Keratinocyte (primary cell): ENCODE measurements around the gene RGS1. TPM values are rescaled to one million over a fixed set of nuclear protein-coding genes. Genes with fewer than 3 reads are reported as not detected.

Experiments used
- DNase-seq: peaks from one replicate; pipeline ENCODE4 v3.0.0-alpha.2; 2011; ENCODE audit warnings: low read depth, missing footprints, low spot score
- FAIRE-seq: peaks from 2 replicates; lab custom pipeline; 2011; peaks lifted over from hg19 to GRCh38; lab: Jason Lieb, UNC
- H2AFZ ChIP-seq: 2 replicates; pipeline ENCODE4 v1.6.0; 2012; ENCODE audit warnings: low read length, control low read depth, inconsistent platforms; ENCODE audit not compliant: control insufficient read depth
- H3K27ac ChIP-seq: 2 replicates; pipeline ENCODE4 v1.5.1; 2011; ENCODE audit warnings: low read length; ENCODE audit not compliant: control insufficient read depth, insufficient read depth
- H3K27me3 ChIP-seq: 3 replicates; pipeline ENCODE4 v1.6.0; 2011; ENCODE audit warnings: low read length; ENCODE audit not compliant: control insufficient read depth, insufficient read depth; ENCODE audit errors: extremely low read depth
- H3K36me3 ChIP-seq, 2 experiments: 2 replicates in 1 of 2; 3 replicates in 1 of 2; pipeline ENCODE4 v1.5.1; 2011; ENCODE audit warnings: low read length in 2 of 2, mild to moderate bottlenecking in 1 of 2; ENCODE audit not compliant: control insufficient read depth in 2 of 2, insufficient read depth in 2 of 2; ENCODE audit errors: extremely low read depth in 1 of 2
- H3K4me1 ChIP-seq: 3 replicates; pipeline ENCODE4 v1.5.1; 2011; ENCODE audit warnings: low read length; ENCODE audit not compliant: control insufficient read depth, insufficient read depth; ENCODE audit errors: extremely low read depth
- H3K4me2 ChIP-seq: 3 replicates; pipeline ENCODE4 v1.6.0; 2011; ENCODE audit warnings: low read depth, low read length; ENCODE audit not compliant: control insufficient read depth, insufficient read depth; ENCODE audit errors: extremely low read depth
- H3K4me3 ChIP-seq, 3 experiments: fragments of 200-600 bp in 1 of 3; sonication (generic) in 1 of 3; 2 replicates in 2 of 3; 3 replicates in 1 of 3; pipeline ENCODE4 v1.5.1; 2011 to 2016; ENCODE audit warnings: low read length in 3 of 3, mild to moderate bottlenecking in 3 of 3, control low read depth in 2 of 3, inconsistent platforms in 1 of 3, low read depth in 1 of 3, mixed read lengths in 1 of 3, mixed run types in 1 of 3, moderate library complexity in 1 of 3; ENCODE audit not compliant: control insufficient read depth in 2 of 3, insufficient read depth in 2 of 3; ENCODE audit errors: extremely low read depth in 1 of 3
- H3K79me2 ChIP-seq: 2 replicates; pipeline ENCODE4 v1.6.0; 2012; ENCODE audit warnings: low read length; ENCODE audit not compliant: control insufficient read depth, insufficient read depth
- H3K9ac ChIP-seq: 3 replicates; pipeline ENCODE4 v1.6.0; 2011; ENCODE audit warnings: low read length; ENCODE audit not compliant: control insufficient read depth, insufficient read depth; ENCODE audit errors: extremely low read depth
- H3K9me1 ChIP-seq: 3 replicates; pipeline ENCODE4 v1.6.0; 2011; ENCODE audit warnings: low read length; ENCODE audit not compliant: control insufficient read depth, insufficient read depth; ENCODE audit errors: extremely low read depth
- H3K9me3 ChIP-seq: 2 replicates; pipeline ENCODE4 v1.5.1; 2012; ENCODE audit warnings: low read depth, low read length; ENCODE audit not compliant: control insufficient read depth
- H4K20me1 ChIP-seq: 3 replicates; pipeline ENCODE4 v1.6.0; 2011; ENCODE audit warnings: low read length; ENCODE audit not compliant: control insufficient read depth, insufficient read depth; ENCODE audit errors: extremely low read depth
- CTCF ChIP-seq, 3 experiments: IDR thresholded peaks in 1 of 3; conservative IDR thresholded peaks in 1 of 3; optimal IDR thresholded peaks in 1 of 3; 2 replicates in 2 of 3; 3 replicates in 1 of 3; pipeline versions ENCODE3 to v1.5.1; 2011; ENCODE audit warnings: low read length in 3 of 3, mild to moderate bottlenecking in 3 of 3, moderate library complexity in 2 of 3, control low read depth in 1 of 3, inconsistent platforms in 1 of 3; ENCODE audit not compliant: insufficient read depth in 2 of 3; ENCODE audit errors: extremely low read depth in 1 of 3
- EZH2 ChIP-seq: IDR thresholded peaks from one replicate; pipeline ENCODE4 v1.6.1; 2012; ENCODE audit warnings: inconsistent platforms, mild to moderate bottlenecking, low read length, moderate library complexity
- dilution Hi-C: fragments of 300-500 bp; cut with MboI; formaldehyde crosslinking; loops from one replicate; pipeline ENCODE4 v1.7.0; 2020; ENCODE audit warnings: low sequenced_read_pairs; ENCODE audit not compliant: extremely low pct_ligation_motif_present
- polyA plus RNA-seq, 5 experiments: library from polyadenylated mRNA; depleted of rRNA in 3 of 5; stranded (reverse) in 3 of 5; stranded (forward) in 1 of 5; unstranded in 1 of 5; fragments of >200 nt; gene quantifications; 1 replicate in 1 of 5; 2 replicates in 3 of 5; 3 replicates in 1 of 5; pipeline versions ENCODE4 v1.2.1 to v1.2.3, GENCODE V29; 2011 to 2012; ENCODE audit warnings: missing spikeins in 2 of 5, low read depth in 1 of 5, low replicate concordance in 1 of 5

Gene RGS1
- polyA plus RNA-seq, 1 donor (not counting 4 experiments of a cell fraction or from before 2014, with no cell fraction given), result 0.05 TPM

- dilution Hi-C loops, result no loop called here
- H3K36me3 ChIP-seq, result no peaks in the 10 kb centered on the region
- no peaks in the 10 kb centered on the region for H3K4me1 ChIP-seq
- no peaks in the 10 kb centered on the region for H3K79me2 ChIP-seq
- no peak overlapping the region for H3K4me3 ChIP-seq
- H3K9me1 ChIP-seq, result no peaks in the 10 kb centered on the region
- no peak overlapping the region for H3K9ac ChIP-seq
- H2AFZ ChIP-seq, result no peak overlapping the region
- H3K4me2 ChIP-seq, result no peak overlapping the region
- H3K27me3 ChIP-seq, result no peaks in the 10 kb centered on the region
- no peak for FAIRE-seq
- no peak for TF ChIP-seq EZH2
- TF ChIP-seq CTCF (optimal IDR thresholded peaks at IDR 0.05 in 1 of 3, IDR thresholded peaks at IDR 0.05 in 1 of 3, conservative IDR thresholded peaks at IDR 0.05 in 1 of 3; ENCODE audit: extremely low read depth in 1 of 3, insufficient read depth in 2 of 3, low read length in 3 of 3), result no peak
- no peak overlapping the region for H3K27ac ChIP-seq
- no peaks in the 10 kb centered on the region for H3K9me3 ChIP-seq
- no peaks in the 10 kb centered on the region for H4K20me1 ChIP-seq
- no peak for DNase-seq
Observed at GRCh38 chr1:192563129-192563528, 12.4 kb upstream of the RGS1 start.

GRCh38 chr1:192564099-192564498 lies 11.5 kb upstream of the RGS1 start:
- H3K4me2 ChIP-seq, result no peak overlapping the region
- DNase-seq, result no peak
- H3K4me1 ChIP-seq, result no peaks in the 10 kb centered on the region
- no peaks in the 10 kb centered on the region for H4K20me1 ChIP-seq
- no peaks in the 10 kb centered on the region for H3K27me3 ChIP-seq
- H3K9ac ChIP-seq, result no peak overlapping the region
- no peak overlapping the region for H2AFZ ChIP-seq
- FAIRE-seq, result no peak
- H3K9me3 ChIP-seq, result no peaks in the 10 kb centered on the region
- no peaks in the 10 kb centered on the region for H3K9me1 ChIP-seq
- no peak overlapping the region for H3K27ac ChIP-seq
- no peak for TF ChIP-seq EZH2
- TF ChIP-seq CTCF (optimal IDR thresholded peaks at IDR 0.05 in 1 of 3, IDR thresholded peaks at IDR 0.05 in 1 of 3, conservative IDR thresholded peaks at IDR 0.05 in 1 of 3; ENCODE audit: extremely low read depth in 1 of 3, insufficient read depth in 2 of 3, low read length in 3 of 3), result no peak
- H3K79me2 ChIP-seq, result no peaks in the 10 kb centered on the region
- no peaks in the 10 kb centered on the region for H3K36me3 ChIP-seq
- dilution Hi-C loops, result no loop called here
- no peak overlapping the region for H3K4me3 ChIP-seq
